Panc1 (cell line): ENCODE results near the gene TMEM229B. TPM values are rescaled to one million over a fixed set of nuclear protein-coding genes. Genes with fewer than 3 reads are reported as not detected.

Experiments used
- ATAC-seq: fragments of 200-7000 bp; cut with Tn5 transposase; 2 replicates; pipeline ENCODE4 v1.9.1; 2020; ENCODE audit warnings: mild to moderate bottlenecking, moderate library complexity
- BruUV-seq: library from RNA; stranded (reverse); fragments of 400-500 nt; replicated peaks from 2 replicates; lab custom pipeline; 2021; lab: Mats Ljungman, UMichigan
- CTCF ChIA-PET: fragments of 300-600 bp; sonication (Branson Sonifier 250); formaldehyde crosslinking; loops from one replicate; lab custom pipeline; 2022; ENCODE audit warnings: antibody characterized with exemption; lab: Charles Lee
- POLR2A ChIA-PET: fragments of 300-600 bp; sonication (Branson Sonifier 250); formaldehyde crosslinking; loops from one replicate; lab custom pipeline; 2022; ENCODE audit warnings: antibody characterized with exemption; lab: Charles Lee
- DNase-seq: peaks from one replicate; pipeline ENCODE4 v3.0.0-alpha.2; 2010; ENCODE audit warnings: low read depth, low spot score
- H3K27ac ChIP-seq: 2 replicates; pipeline ENCODE4 v1.5.1; 2011; ENCODE audit warnings: mild to moderate bottlenecking, low read length, inconsistent platforms
- H3K27me3 ChIP-seq: fragments of 200-500 bp; sonication (Bioruptor generic); 2 replicates; pipeline ENCODE4 v1.6.0; 2014; ENCODE audit warnings: low read length, inconsistent platforms; ENCODE audit not compliant: control insufficient read depth, insufficient read depth
- H3K36me3 ChIP-seq: fragments of 200-500 bp; sonication (Bioruptor generic); 2 replicates; pipeline ENCODE4 v1.5.1; 2014; ENCODE audit warnings: inconsistent platforms, mild to moderate bottlenecking, low read length, moderate library complexity; ENCODE audit not compliant: control insufficient read depth, insufficient read depth
- H3K4me1 ChIP-seq: 2 replicates; pipeline ENCODE4 v1.5.1; 2011; ENCODE audit warnings: inconsistent platforms, mild to moderate bottlenecking, low read length, moderate library complexity; ENCODE audit not compliant: control insufficient read depth, insufficient read depth
- H3K4me3 ChIP-seq, 2 experiments: 2 replicates each; pipeline ENCODE4 v1.5.1; 2011 to 2012; ENCODE audit warnings: low read depth in 2 of 2, low read length in 2 of 2, mild to moderate bottlenecking in 2 of 2, inconsistent platforms in 1 of 2, moderate library complexity in 1 of 2
- H3K9me3 ChIP-seq: fragments of 200-500 bp; sonication (Bioruptor generic); 2 replicates; pipeline ENCODE4 v1.5.1; 2014; ENCODE audit warnings: low read depth, mild to moderate bottlenecking, inconsistent platforms, low read length, moderate library complexity; ENCODE audit not compliant: control insufficient read depth, insufficient read depth
- POLR2AphosphoS5 ChIP-seq: IDR thresholded peaks from 2 replicates; pipeline ENCODE4 v1.6.1; 2012; ENCODE audit warnings: mild to moderate bottlenecking, low read depth, low read length, moderate library complexity
- REST ChIP-seq, 2 experiments: IDR thresholded peaks; 2 replicates each; pipeline ENCODE4 v1.6.1; 2011 to 2012; ENCODE audit warnings: low read depth in 2 of 2, control low read depth in 1 of 2, low read length in 1 of 2, mild to moderate bottlenecking in 1 of 2, moderate library complexity in 1 of 2; ENCODE audit not compliant: insufficient read depth in 1 of 2
- SIN3A ChIP-seq: IDR thresholded peaks from 2 replicates; pipeline ENCODE4 v1.6.1; 2012; ENCODE audit warnings: low read depth, mild to moderate bottlenecking, low read length, moderate library complexity, borderline replicate concordance; ENCODE audit not compliant: insufficient read depth
- TCF7L2 ChIP-seq: IDR thresholded peaks from 2 replicates; pipeline ENCODE4 v1.6.1; 2011; ENCODE audit warnings: mild to moderate bottlenecking, low read depth, low read length, inconsistent platforms
- in situ Hi-C: cut with HindIII; loops from 2 replicates; pipeline ENCODE4 v1.10.0; 2016; ENCODE audit warnings: low sequenced_read_pairs, low pct_unique_long_range_greater_than_20kb
- intact Hi-C: fragments of 100-400 bp; cut with micrococcal nuclease; formaldehyde crosslinking; loops from one replicate; pipeline ENCODE4 v1.10.0; 2022; ENCODE audit not compliant: unreplicated experiment
- total RNA-seq: library from RNA; stranded (reverse); gene quantifications from one replicate; pipeline ENCODE4 v1.2.1, GENCODE V29; 2021; ENCODE audit not compliant: unreplicated experiment
- TF ChIP-seq, protein P1 (sequence below): fragments of 450-650 bp; IDR thresholded peaks from 2 replicates; pipeline ENCODE4 v1.5.1; 2017; ENCODE audit warnings: mild to moderate bottlenecking

Gene TMEM229B
- total RNA-seq, 1 experiment from 2014 or later = 1.6 TPM

DNA sequence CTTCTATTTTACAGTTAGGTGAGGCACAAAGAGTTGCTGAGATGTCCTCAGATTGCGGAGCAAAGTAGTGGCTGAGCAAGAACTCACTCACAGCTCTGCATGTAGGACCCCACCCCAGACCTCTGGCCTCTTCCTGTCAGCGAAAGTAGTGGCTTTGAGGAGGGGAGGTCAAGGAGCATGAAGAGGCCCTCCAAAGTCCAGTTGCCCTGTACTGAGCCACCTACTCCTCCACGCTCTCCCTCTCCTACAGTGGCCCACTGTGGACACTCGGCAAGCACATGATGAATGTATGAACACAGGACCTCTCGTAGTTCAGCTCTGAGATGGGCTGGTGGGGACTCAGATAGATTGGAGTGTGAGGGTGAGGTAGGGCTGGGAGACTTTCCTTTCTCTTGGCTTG lies 39.2 kb upstream of the TMEM229B start:
- ChIA-PET POLR2A (no interaction called here), CTCF (interaction anchor here (1.0 kb wide), 1 partner anchor 53 kb away, joined by 6 read pairs; no protein-coding TSS in a partner anchor)
- intact Hi-C loops (loop anchor here (5.0 kb wide), 1 partner anchor 45 kb away; no protein-coding TSS in a partner anchor), in situ Hi-C loops (no loop called here)
- ATAC-seq (no peak), DNase-seq (no peak)
- H3K4me1 ChIP-seq = no peaks in the 10 kb centered on the region
- H3K4me3 ChIP-seq = no peak overlapping the region
- H3K9me3 ChIP-seq = no peaks in the 10 kb centered on the region
- no peak overlapping the region for H3K27ac ChIP-seq
- H3K27me3 ChIP-seq = peaks cover 4% of the 10 kb centered on the region; the same call in 1 of the 2 replicates
- TF ChIP-seq, protein P1, sequence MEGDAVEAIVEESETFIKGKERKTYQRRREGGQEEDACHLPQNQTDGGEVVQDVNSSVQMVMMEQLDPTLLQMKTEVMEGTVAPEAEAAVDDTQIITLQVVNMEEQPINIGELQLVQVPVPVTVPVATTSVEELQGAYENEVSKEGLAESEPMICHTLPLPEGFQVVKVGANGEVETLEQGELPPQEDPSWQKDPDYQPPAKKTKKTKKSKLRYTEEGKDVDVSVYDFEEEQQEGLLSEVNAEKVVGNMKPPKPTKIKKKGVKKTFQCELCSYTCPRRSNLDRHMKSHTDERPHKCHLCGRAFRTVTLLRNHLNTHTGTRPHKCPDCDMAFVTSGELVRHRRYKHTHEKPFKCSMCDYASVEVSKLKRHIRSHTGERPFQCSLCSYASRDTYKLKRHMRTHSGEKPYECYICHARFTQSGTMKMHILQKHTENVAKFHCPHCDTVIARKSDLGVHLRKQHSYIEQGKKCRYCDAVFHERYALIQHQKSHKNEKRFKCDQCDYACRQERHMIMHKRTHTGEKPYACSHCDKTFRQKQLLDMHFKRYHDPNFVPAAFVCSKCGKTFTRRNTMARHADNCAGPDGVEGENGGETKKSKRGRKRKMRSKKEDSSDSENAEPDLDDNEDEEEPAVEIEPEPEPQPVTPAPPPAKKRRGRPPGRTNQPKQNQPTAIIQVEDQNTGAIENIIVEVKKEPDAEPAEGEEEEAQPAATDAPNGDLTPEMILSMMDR = no peak
- no peak for TF ChIP-seq REST (IDR thresholded peaks at IDR 0.05; ENCODE audit: insufficient read depth in 1 of 2, low read depth in 2 of 2, low read length in 1 of 2)
- no peak for TF ChIP-seq TCF7L2
- no peak for TF ChIP-seq SIN3A
- TF ChIP-seq POLR2AphosphoS5 = no peak
- BruUV-seq = no TSS peak
- H3K36me3 ChIP-seq = no peaks in the 10 kb centered on the region; the same call in 1 of the 2 replicates

DNA sequence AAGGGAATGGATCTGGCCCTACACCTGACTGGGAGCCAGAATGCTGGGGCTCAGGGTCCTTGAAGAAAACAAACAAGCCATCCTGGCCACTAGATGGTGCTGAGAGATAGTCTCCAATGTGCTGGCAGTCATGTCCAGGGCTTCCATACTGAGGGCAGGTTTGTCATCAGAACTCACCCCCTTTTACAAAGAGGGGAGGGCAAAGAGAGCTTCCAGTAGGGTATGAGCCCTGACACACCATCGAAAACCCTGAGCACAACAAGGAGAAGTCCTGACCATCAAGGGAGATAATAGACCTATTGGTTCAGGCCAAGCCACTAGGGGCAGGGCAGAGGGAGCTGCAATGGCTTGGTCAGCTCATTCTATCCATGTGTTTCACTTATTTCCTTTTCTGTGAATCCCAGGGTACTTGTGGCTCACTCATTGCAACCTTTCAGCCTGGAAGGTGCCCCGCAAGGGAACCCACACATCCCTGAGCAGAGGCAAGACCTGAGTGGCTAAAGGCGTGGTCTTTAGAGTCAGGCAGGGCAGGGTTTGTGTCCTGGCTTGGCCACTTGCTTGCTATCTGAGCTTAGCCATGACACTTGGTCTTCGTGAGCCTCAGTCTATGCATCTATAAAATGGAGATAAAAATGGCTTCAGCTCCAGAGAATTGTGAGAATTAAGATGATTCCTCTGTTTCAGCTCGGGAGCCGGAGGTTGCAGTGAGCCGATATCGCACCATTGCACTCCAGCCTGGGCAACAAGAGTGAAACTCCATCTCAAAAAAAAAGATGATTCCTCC lies 38.3 kb upstream of the TMEM229B start:
- H3K4me1 ChIP-seq = no peaks in the 10 kb centered on the region
- H3K27ac ChIP-seq = no peak overlapping the region
- in situ Hi-C loops (no loop called here), intact Hi-C loops (loop anchor here (5.0 kb wide), 1 partner anchor 45 kb away; no protein-coding TSS in a partner anchor)
- H3K4me3 ChIP-seq = no peak overlapping the region
- H3K27me3 ChIP-seq = peaks cover 4% of the 10 kb centered on the region; the same call in 1 of the 2 replicates
- DNase-seq = peak; percentile 32
- H3K36me3 ChIP-seq = no peaks in the 10 kb centered on the region
- H3K9me3 ChIP-seq = no peaks in the 10 kb centered on the region
- BruUV-seq = no TSS peak
- ATAC-seq = peak; percentile 93
- TF ChIP-seq SIN3A (no peak), REST (IDR thresholded peaks at IDR 0.05; ENCODE audit: insufficient read depth in 1 of 2, low read depth in 2 of 2, low read length in 1 of 2) (no peak)
- TF ChIP-seq, protein P1 = peak; percentile 89
- POLR2A ChIA-PET = no interaction called here
- CTCF ChIA-PET = interaction anchor here (0.5 to 2.0 kb wide), 14 partner anchors 10 to 846 kb away, joined by 3 to 51 read pairs (median 4); no protein-coding TSS in a partner anchor
